Testis (tissue), 5 donors: ENCODE data around the gene ZNF573. TPM values are rescaled to one million over a fixed set of nuclear protein-coding genes. Genes with fewer than 3 reads are reported as not detected.
"Not testable (repeated sequence)": the region's sequence is repeated elsewhere in the genome, so short reads cannot be mapped to it uniquely, and the experiment has no call there.

Experiments
- DNase-seq: peaks from one replicate; pipeline ENCODE4 v3.0.0-alpha.2; 2019
- H3K27ac ChIP-seq, 2 donors: fragments of 200-600 bp; sonication (generic); one replicate each; pipeline ENCODE4 v1.5.1; 2019
- H3K27me3 ChIP-seq: fragments of 200-600 bp; sonication (generic); one replicate; pipeline ENCODE4 v1.5.1; 2019
- H3K36me3 ChIP-seq: fragments of 200-600 bp; sonication (generic); one replicate; pipeline ENCODE4 v1.5.1; 2017; ENCODE audit warnings: low read depth; ENCODE audit errors: missing control alignments
- H3K4me1 ChIP-seq: fragments of 200-600 bp; sonication (generic); one replicate; pipeline ENCODE4 v1.5.1; 2019
- H3K4me3 ChIP-seq, 2 donors: fragments of 200-600 bp; sonication (generic); one replicate each; pipeline ENCODE4 v1.5.1; 2017 to 2019
- H3K9me3 ChIP-seq: fragments of 200-600 bp; sonication (generic); one replicate; pipeline ENCODE4 v1.5.1; 2017
- POLR2A ChIP-seq: fragments of 450-650 bp; IDR thresholded peaks from one replicate; pipeline ENCODE4 v1.6.1; 2017; ENCODE audit warnings: antibody characterized with exemption, mild to moderate bottlenecking, moderate library complexity
- WGBS, 2 donors: methylation state at CpG; one replicate each; pipeline ENCODE4 v1.1.5; 2018; 5-methylcytosine and 5-hydroxymethylcytosine counted together
- intact Hi-C: fragments of 100-400 bp; cut with DNase I; formaldehyde crosslinking; loops from one replicate; pipeline ENCODE4 v1.15.1; 2023; ENCODE audit warnings: low total_unique reads
- long read RNA-seq, 2 donors: transcript quantifications; one replicate each; lab custom pipeline, GENCODE V29; 2026
- polyA plus RNA-seq: library from polyadenylated mRNA; stranded (reverse); fragments of 350-450 nt; fragmentation: Illumina TruSeq; extraction: RNeasy Lipid Tissue Mini Kit (QIAGEN cat#74804); gene quantifications from one replicate; pipeline ENCODE4 v1.2.3, GENCODE V29; 2014; ENCODE audit warnings: low read depth, low replicate concordance; ENCODE audit not compliant: insufficient read depth
- total RNA-seq, 2 donors: library from RNA; depleted of rRNA; stranded (reverse); fragments of >200 nt; gene quantifications; one replicate each; pipeline ENCODE4 v1.2.3, GENCODE V29; 2016
- TF ChIP-seq, protein P1 (sequence below), 3 experiments: fragments of 450-650 bp in 2 of 3; fragments of 200-600 bp in 1 of 3; sonication (generic) in 1 of 3; IDR thresholded peaks; one replicate each; pipeline ENCODE4 v1.5.1; 2016 to 2019; ENCODE audit warnings: antibody characterized with exemption in 3 of 3, mild to moderate bottlenecking in 2 of 3, moderate library complexity in 1 of 3

Gene ZNF573
- 10 to 100 TPM; 13.4 to 17.8 TPM for total RNA-seq
- 12.7 TPM for polyA plus RNA-seq
- long read RNA-seq, donor 1 = 0 reads
- long read RNA-seq, donor 2, partial matches to known transcripts = 21 of 21 reads
- long read RNA-seq, donor 2, other reads (novel, unspliced or antisense) = 0 of 21 reads

GRCh38 chr19:37779127-37780005 is at the start of gene ZNF573:
Gene ZNF573, minus strand, starts transcription at chr19:37779586. Its CDS starts 5,857 bp downstream, at chr19:37773729.
- WGBS, 2 donors = 0 to 1% methylated on average over 30 to 47 of the region's 47 CpGs
- intact Hi-C loops = no loop called here

DNA sequence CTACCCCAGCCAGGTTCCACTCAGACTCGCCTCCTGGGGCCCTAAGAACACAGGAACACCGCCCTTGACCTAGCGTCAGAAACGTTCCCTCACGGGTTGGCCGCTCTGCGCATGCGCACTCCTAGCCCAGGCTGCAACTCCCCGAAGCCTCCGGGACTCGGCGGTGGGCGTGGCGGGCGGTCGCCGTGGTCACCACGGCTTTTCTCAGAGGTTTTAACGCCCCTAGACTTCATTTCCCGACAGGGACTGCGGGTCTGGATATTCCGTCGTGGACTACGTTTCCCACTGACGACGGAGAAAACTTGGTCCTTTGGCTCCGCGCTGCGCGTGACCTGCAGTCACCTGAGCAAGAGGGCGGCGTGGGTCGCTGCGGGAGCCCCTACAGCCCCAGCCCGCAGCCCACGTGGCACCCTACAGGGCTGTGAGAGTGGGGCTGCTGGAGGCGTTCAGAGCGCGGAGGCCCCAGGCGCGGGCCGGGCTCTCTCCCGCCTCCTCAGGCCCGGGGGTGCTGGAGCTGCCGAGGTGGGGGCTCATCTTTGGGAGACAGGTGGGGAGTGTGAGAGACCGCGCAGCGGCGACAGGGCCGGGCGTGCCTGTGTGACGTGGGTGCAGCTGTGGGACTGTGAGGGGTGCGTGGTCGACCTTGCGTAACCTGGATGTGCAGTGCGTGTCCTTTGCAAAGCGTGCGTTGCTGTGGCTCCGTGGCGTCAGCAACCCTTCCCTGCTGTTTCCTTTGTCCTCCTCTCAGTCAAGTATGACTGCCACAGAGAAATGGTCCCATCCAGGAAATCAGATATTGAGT is 38.0 kb upstream of the ZNF573 start:
- Histone ChIP-seq H3K36me3 (no peaks in the 10 kb centered on the region), H3K4me3 (peak overlapping the region; percentile 80 to 87), H3K9me3 (no peaks in the 10 kb centered on the region), H3K27me3 (no peaks in the 10 kb centered on the region), H3K4me1 (peaks cover 6% of the 10 kb centered on the region), H3K27ac (peak overlapping the region; percentile 58 to 64)
- WGBS, 2 donors = 0 to 1% methylated on average over 20 to 44 of the region's 60 CpGs
- intact Hi-C loops = no loop called here
- no peak for TF ChIP-seq POLR2A
- TF ChIP-seq, protein P1, sequence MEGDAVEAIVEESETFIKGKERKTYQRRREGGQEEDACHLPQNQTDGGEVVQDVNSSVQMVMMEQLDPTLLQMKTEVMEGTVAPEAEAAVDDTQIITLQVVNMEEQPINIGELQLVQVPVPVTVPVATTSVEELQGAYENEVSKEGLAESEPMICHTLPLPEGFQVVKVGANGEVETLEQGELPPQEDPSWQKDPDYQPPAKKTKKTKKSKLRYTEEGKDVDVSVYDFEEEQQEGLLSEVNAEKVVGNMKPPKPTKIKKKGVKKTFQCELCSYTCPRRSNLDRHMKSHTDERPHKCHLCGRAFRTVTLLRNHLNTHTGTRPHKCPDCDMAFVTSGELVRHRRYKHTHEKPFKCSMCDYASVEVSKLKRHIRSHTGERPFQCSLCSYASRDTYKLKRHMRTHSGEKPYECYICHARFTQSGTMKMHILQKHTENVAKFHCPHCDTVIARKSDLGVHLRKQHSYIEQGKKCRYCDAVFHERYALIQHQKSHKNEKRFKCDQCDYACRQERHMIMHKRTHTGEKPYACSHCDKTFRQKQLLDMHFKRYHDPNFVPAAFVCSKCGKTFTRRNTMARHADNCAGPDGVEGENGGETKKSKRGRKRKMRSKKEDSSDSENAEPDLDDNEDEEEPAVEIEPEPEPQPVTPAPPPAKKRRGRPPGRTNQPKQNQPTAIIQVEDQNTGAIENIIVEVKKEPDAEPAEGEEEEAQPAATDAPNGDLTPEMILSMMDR (IDR thresholded peaks at IDR 0.05) = no peak
- DNase-seq = peak; percentile 89

More at GRCh38 chr19:37779127-37780005, at the start of gene ZNF573:
- Histone ChIP-seq H3K36me3 (no peaks in the 10 kb centered on the region), H3K9me3 (no peaks in the 10 kb centered on the region), H3K27ac (peak within 1 kb of the TSS; percentile 82 to 83), H3K4me3 (peak within 1 kb of the TSS; percentile 78 to 92), H3K4me1 (peaks cover 4% of the 10 kb centered on the region), H3K27me3 (no peaks in the 10 kb centered on the region)
- no peak for TF ChIP-seq POLR2A
- TF ChIP-seq, protein P1 (IDR thresholded peaks at IDR 0.05) = no peak
- peak; percentile 96 for DNase-seq

DNA sequence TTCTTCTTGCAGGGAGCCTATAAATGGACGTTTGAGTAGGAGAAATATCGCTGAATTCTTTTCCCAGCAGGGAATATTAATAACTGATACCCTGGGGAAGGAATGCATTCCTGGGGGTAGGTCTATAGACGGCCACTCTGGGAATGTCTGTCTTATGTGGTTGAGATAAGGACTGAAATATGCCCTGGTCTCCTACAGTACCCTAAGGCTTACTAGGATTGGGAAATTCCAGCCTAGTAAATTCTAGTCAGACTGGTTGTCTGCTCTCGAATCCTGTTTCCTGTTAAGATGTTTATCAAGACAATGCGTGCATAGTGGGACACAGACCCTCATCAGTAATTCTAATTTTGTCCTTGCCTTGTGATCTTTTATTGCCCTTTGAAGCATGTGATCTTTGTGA is 36.2 kb upstream of the ZNF573 start:
- DNase-seq, H3K27ac ChIP-seq, H3K4me1 ChIP-seq, H3K4me3 ChIP-seq, intact Hi-C loops, H3K9me3 ChIP-seq, H3K27me3 ChIP-seq, H3K36me3 ChIP-seq: not testable (repeated sequence)
- 91 to 93% methylated on average over 5 of the region's 5 CpGs for WGBS, 2 donors

- 91 to 94% methylated on average over 2 of the region's 2 CpGs for WGBS, 2 donors
- Histone ChIP-seq H3K27me3 (no peaks in the 10 kb centered on the region), H3K36me3 (no peaks in the 10 kb centered on the region), H3K4me1 (peaks cover 6% of the 10 kb centered on the region), H3K27ac (no peak overlapping the region), H3K4me3 (no peak overlapping the region), H3K9me3 (no peaks in the 10 kb centered on the region)
- intact Hi-C loops = no loop called here
- DNase-seq = no peak
- TF ChIP-seq, protein P1 (IDR thresholded peaks at IDR 0.05) = no peak
Measured at GRCh38 chr19:37813340-37813739, 34.0 kb upstream of the ZNF573 start.

DNA sequence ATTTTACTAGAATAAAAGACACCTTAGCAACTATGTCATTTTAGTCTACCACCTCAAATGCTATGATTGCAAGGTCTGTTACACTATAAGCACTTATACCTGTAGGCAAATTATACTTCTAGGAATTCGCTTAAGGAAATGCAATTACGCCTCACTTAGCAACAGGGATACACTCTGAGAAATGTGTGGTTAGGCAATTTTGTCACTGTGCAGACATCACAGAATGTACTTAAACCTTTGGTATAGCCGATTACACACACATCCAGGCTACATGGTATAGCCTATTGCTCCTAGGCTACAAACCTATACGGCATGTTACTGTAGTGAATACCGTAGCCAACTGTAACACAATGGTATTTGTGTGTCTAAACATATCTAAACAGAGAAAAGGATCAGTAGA is 30.0 kb upstream of the ZNF573 start:
- WGBS, 2 donors = 96 to 97% methylated on average over 5 of the region's 5 CpGs
- H3K9me3 ChIP-seq = no peaks in the 10 kb centered on the region
- no peaks in the 10 kb centered on the region for H3K4me1 ChIP-seq
- TF ChIP-seq POLR2A = no peak
- TF ChIP-seq, protein P1 (IDR thresholded peaks at IDR 0.05) = no peak
- no peak for DNase-seq
- H3K27ac ChIP-seq = no peak overlapping the region
- H3K27me3 ChIP-seq = no peaks in the 10 kb centered on the region
- intact Hi-C loops = no loop called here
- no peak overlapping the region for H3K4me3 ChIP-seq
- no peaks in the 10 kb centered on the region for H3K36me3 ChIP-seq
